ENCODE results near the gene UCN3. TPM values are rescaled to one million over a fixed set of nuclear protein-coding genes. Genes with fewer than 3 reads are reported as not detected.
A peak's percentile ranks its signal among the peaks of the same experiment; 100 is the strongest.
"Not testable (repeated sequence)": the region's sequence is repeated elsewhere in the genome, so short reads cannot be mapped to it uniquely, and the experiment has no call there.

UCN3 gene
- polyA plus RNA-seq, 3 donors: 0.34 to 1.4 (median 0.38) TPM

DNA sequence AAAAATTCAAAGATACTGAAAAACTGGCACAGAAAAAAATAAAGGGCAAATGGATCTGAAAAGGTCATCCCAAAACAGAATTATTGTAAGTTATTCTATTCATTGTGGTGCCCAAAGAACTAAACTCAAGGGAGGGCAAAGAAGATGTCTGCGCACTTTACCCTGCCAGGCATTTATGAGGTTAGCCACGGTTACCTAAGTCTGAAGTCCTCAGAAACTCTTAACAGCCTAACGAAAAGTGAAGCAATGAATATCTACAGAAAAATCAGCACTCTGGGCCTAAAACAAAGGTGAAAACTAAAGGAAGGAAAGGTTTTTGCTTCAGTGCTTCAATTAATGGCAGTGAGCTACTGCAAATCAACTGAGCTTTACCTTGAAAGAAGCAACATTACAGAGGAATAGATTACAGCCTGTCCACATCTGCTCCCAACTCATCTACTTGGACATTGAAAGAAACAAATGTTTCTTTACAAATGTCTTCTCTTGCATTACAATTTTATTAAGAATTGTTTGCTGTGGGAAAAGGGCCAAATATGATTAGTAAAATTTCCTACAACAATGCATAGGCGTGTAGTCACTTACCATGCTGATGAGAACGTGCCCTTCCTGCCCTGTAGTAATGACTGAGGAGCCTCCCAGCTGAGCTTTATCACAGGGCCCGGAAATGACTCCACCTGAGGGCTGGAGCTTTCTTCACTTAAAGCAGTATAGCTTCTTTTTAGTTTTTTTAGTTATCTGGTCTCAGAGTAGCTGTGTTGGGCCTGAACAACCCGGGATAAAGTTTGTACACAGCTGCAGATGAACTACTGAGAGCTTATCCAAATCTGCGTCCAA lies 39.7 kb downstream of the UCN3 start, which contains the start of gene TUBAL3:
TUBAL3 (minus strand) TSS at position 621 of the 834 bp plus-strand sequence; CDS start at position 585, 36 bp downstream.
- DNase-seq: no peak

- DNase-seq: no peak
Measured at GRCh38 chr10:5406918-5407317, 42.2 kb downstream of the UCN3 start.

GRCh38 chr10:5410787-5411186 lies 46.0 kb downstream of the UCN3 start:
- DNase-seq: not testable (repeated sequence)

- DNase-seq: no peak
Measured at GRCh38 chr10:5411941-5412276, 47.1 kb downstream of the UCN3 start.

GRCh38 chr10:5412277-5412941 lies 47.6 kb downstream of the UCN3 start, which contains the start of gene NET1:
Gene NET1 (plus strand): TSS chr10:5412557. CDS start chr10:5412693, 136 bp downstream.
- DNase-seq: peak; percentile 87

- peak; percentile 31 for DNase-seq
Measured at GRCh38 chr10:5413012-5413938, 48.5 kb downstream of the UCN3 start.

DNA sequence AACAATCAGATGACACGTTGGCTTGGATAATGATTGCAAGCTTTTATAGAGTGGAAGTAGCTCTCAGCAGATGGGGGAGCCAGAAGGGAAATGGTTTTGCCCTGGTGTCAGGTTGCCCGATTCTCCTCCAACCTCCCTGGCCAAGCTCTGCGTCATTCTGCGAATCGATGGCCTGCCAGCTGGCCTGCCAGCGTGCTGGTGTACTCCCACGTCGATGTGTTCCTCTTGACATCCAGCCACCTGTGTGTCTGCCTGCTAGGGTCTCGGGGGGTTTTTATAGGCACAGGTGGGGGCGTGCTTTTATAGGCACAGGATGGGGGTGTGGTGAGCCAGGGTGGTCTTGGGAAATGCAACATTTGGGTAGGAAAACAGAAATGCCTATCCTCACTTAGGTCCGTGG lies 52.2 kb downstream of the UCN3 start:
- DNase-seq: no peak

DNA sequence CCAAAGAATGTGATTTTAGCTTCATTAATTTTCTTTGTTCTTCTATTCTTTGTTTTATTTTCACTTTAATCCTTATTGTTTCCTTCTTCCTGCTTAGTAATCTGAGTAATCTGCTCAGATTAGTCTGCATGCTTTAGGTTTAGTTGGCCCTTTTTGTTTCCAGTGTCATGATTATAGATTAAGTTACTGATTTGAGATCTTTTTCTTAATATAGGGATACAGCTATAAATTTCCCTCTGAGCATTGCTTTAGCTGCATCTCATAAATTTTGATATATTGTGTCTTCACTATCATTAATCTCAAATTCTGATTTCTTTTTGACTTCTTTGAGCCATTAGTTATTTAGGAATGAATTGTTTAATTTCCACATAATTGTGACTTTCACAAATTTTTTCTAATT lies 53.8 kb downstream of the UCN3 start:
- no peak for DNase-seq

- DNase-seq: no peak
Measured at GRCh38 chr10:5419466-5420094, 54.8 kb downstream of the UCN3 start.

DNA sequence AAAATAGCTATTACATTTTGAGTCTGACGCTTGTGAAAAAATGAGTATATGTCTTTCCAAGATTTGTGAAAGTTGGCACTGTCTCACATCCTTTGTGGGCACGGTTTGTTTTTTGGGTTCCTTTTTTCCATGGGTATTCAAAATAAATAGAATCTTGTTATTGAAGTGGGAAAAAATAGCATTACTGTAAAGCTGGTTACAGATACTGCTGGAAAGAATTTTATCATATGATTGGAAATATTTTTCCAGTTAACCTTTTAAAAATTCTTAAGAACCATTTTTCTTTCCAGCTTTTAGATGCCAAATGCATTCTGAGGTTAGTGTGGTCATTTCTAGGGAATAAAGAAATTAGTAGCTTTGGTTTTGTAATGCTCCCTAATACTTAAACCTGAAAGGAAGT lies 59.0 kb downstream of the UCN3 start:
- no peak for DNase-seq

Other genes with a start within 250 kb of the UCN3 start
- 1 to 10 TPM in 1 of 3 donors, under 1 TPM in 2; 0.28 to 1.1 (median 0.49) TPM for gene AKR1C8, start 179.8 kb upstream of the UCN3 start, polyA plus RNA-seq (ENCODE audit: insufficient read length in 3 of 3)
- gene AKR1C4, start 168.1 kb upstream of the UCN3 start, polyA plus RNA-seq (ENCODE audit: insufficient read length in 3 of 3): under 1 TPM in 1 of 3 donors, not detected in 2; 0.10 TPM
- under 1 TPM; 0.07 to 0.40 (median 0.16) TPM for gene TUBAL3, start 39.9 kb downstream of the UCN3 start, polyA plus RNA-seq (ENCODE audit: insufficient read length in 3 of 3)
- gene NET1, start 47.6 kb downstream of the UCN3 start, polyA plus RNA-seq (ENCODE audit: insufficient read length in 3 of 3): 100 to 1,000 TPM; 123 to 139 (median 135) TPM
- not detected for gene CALML5, start 134.6 kb downstream of the UCN3 start, polyA plus RNA-seq (ENCODE audit: insufficient read length in 3 of 3)
- gene CALML3, start 160.0 kb downstream of the UCN3 start, polyA plus RNA-seq (ENCODE audit: insufficient read length in 3 of 3): under 1 TPM in 1 of 3 donors, not detected in 2; 0.03 TPM